Measurements from ENCODE around the gene IL10RB.

DNA sequence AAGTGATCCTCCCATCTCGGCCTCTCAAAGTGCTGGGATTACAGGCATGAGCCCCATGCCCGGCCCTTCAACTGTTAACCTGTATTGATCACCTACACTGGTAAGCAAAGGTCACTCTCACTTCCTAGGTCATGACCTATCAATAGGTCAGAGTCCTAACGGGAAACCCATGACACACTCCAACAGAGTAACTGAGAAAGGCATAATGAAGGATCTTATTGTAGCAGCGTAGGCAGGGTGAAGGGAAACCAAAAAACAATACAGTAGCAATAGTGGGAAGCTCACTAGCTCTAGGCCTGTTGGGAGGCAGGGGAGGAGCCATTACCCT is 39.1 kb downstream of the IL10RB start:
- TF ChIP-seq, protein P1, sequence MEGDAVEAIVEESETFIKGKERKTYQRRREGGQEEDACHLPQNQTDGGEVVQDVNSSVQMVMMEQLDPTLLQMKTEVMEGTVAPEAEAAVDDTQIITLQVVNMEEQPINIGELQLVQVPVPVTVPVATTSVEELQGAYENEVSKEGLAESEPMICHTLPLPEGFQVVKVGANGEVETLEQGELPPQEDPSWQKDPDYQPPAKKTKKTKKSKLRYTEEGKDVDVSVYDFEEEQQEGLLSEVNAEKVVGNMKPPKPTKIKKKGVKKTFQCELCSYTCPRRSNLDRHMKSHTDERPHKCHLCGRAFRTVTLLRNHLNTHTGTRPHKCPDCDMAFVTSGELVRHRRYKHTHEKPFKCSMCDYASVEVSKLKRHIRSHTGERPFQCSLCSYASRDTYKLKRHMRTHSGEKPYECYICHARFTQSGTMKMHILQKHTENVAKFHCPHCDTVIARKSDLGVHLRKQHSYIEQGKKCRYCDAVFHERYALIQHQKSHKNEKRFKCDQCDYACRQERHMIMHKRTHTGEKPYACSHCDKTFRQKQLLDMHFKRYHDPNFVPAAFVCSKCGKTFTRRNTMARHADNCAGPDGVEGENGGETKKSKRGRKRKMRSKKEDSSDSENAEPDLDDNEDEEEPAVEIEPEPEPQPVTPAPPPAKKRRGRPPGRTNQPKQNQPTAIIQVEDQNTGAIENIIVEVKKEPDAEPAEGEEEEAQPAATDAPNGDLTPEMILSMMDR (IDR thresholded peaks at IDR 0.05) = no peak
- TF ChIP-seq POLR2A (IDR thresholded peaks at IDR 0.05) = no peak
